ENCODE results near the gene SH3GL3. TPM values are rescaled to one million over a fixed set of nuclear protein-coding genes. Genes with fewer than 3 reads are reported as not detected.

The SH3GL3 gene
- total and polyA plus RNA-seq, 2 of the 8 experiments (the other 6 are each of a cell fraction or from before 2014, with no cell fraction given) = 14.1 to 19.1 TPM

GRCh38 chr15:83424101-83424500 lies 23.0 kb upstream of the SH3GL3 start:
- peaks cover 0 to under 1% (median 0%) of the 10 kb centered on the region in 4 experiments; a peak in 1 of 7 replicates for H3K27me3 ChIP-seq (replicated peaks in 1 of 4; ENCODE audit: control insufficient read depth in 3 of 4, extremely low read depth in 1 of 4, insufficient read depth in 3 of 4, low read length in 3 of 4)
- no peak overlapping the region for H3K4me2 ChIP-seq (ENCODE audit: insufficient read depth in 1 of 2, low read depth in 2 of 2, low read length in 2 of 2)
- no peak overlapping the region for H2BK20ac ChIP-seq (ENCODE audit: low read length)
- no peaks in the 10 kb centered on the region for H3K23me2 ChIP-seq (ENCODE audit: low read depth, low read length)
- H3K4me3 ChIP-seq (ENCODE audit: extremely low read depth in 1 of 4, insufficient read depth in 2 of 4, low read depth in 3 of 4, low read length in 4 of 4) = no peak overlapping the region
- TF ChIP-seq CTBP2 (IDR thresholded peaks at IDR 0.05; ENCODE audit: borderline replicate concordance, insufficient read depth, insufficient read length, low read length) = no peak
- no peak for TF ChIP-seq MAX (IDR thresholded peaks at IDR 0.05)
- no peak for TF ChIP-seq SIN3A (conservative IDR thresholded peaks at IDR 0.05 in 1 of 2, IDR thresholded peaks at IDR 0.05 in 1 of 2; ENCODE audit: low read depth in 1 of 2, low read length in 2 of 2)
- no peak for TF ChIP-seq SP1 (IDR thresholded peaks at IDR 0.05; ENCODE audit: low read depth, low read length)
- TF ChIP-seq CEBPB (IDR thresholded peaks at IDR 0.05; ENCODE audit: low read depth, low read length) = no peak
- no peak for TF ChIP-seq POLR2AphosphoS5 (IDR thresholded peaks at IDR 0.05; ENCODE audit: low read depth, low read length)
- no peak for TF ChIP-seq ATF2 (IDR thresholded peaks at IDR 0.05; ENCODE audit: low read length)
- TF ChIP-seq HDAC2 (IDR thresholded peaks at IDR 0.05; ENCODE audit: borderline replicate concordance in 1 of 2, low read depth in 2 of 2, low read length in 2 of 2) = no peak
- TF ChIP-seq CBX5 (IDR thresholded peaks at IDR 0.05; ENCODE audit: low read depth, low read length) = no peak
- no peak for TF ChIP-seq SRF (IDR thresholded peaks at IDR 0.05; ENCODE audit: low read depth, low read length)
- no peak for TF ChIP-seq RFX5 (IDR thresholded peaks at IDR 0.05; ENCODE audit: borderline replicate concordance, low read depth, low read length)
- no peak for TF ChIP-seq TCF12 (IDR thresholded peaks at IDR 0.05; ENCODE audit: low read depth, low read length)
- TF ChIP-seq BACH1 (IDR thresholded peaks at IDR 0.05; ENCODE audit: low read length) = no peak
- H3K9me3 ChIP-seq (ENCODE audit: insufficient read depth in 2 of 2, low read depth in 1 of 2, low read length in 1 of 2) = no peaks in the 10 kb centered on the region
- H4K8ac ChIP-seq (ENCODE audit: extremely low read depth, insufficient read depth, low read length) = no peak overlapping the region
- H2BK12ac ChIP-seq (ENCODE audit: low read depth, low read length) = no peak overlapping the region
- no peak overlapping the region for H3K56ac ChIP-seq (replicated peaks; ENCODE audit: insufficient read length, low read depth, low read length)
- POLR2A ChIA-PET (ENCODE audit: partially characterized antibody) = no interaction called here
- no peak overlapping the region for H3K18ac ChIP-seq (ENCODE audit: extremely low read depth, low read length)
- DNase-seq (ENCODE audit: low read depth in 1 of 2, low spot score in 2 of 2) (no peak), FAIRE-seq (no peak)
- H2BK120ac ChIP-seq (replicated peaks; ENCODE audit: low read depth, low read length) = no peak overlapping the region
- no peaks in the 10 kb centered on the region for H3K4me1 ChIP-seq (replicated peaks in 1 of 4; ENCODE audit: control insufficient read depth in 3 of 4, insufficient read depth in 4 of 4, low read length in 3 of 4)
- H2BK5ac ChIP-seq (ENCODE audit: low read depth, low read length) = no peak overlapping the region
- H3K4ac ChIP-seq (replicated peaks; ENCODE audit: insufficient read length, low read depth, low read length) = no peak overlapping the region
- no peak overlapping the region for H3K14ac ChIP-seq (ENCODE audit: insufficient read length)
- no peaks in the 10 kb centered on the region for H3K79me1 ChIP-seq (ENCODE audit: low read depth, low read length)
- H3K23ac ChIP-seq (ENCODE audit: insufficient read length) = no peak overlapping the region
- H3K79me2 ChIP-seq (ENCODE audit: control insufficient read depth in 1 of 2, insufficient read depth in 2 of 2, low read length in 2 of 2) = no peaks in the 10 kb centered on the region
- H4K91ac ChIP-seq (replicated peaks; ENCODE audit: insufficient read length, low read length) = no peak overlapping the region
- no peak overlapping the region for H3K9ac ChIP-seq (replicated peaks in 1 of 4; ENCODE audit: extremely low read depth in 1 of 4, low read depth in 3 of 4, low read length in 3 of 4)
- H3K27ac ChIP-seq (ENCODE audit: low read depth, low read length) = no peak overlapping the region
- no peak overlapping the region for H2BK15ac ChIP-seq (ENCODE audit: low read length)
- H4K20me1 ChIP-seq (replicated peaks in 1 of 2; ENCODE audit: control insufficient read depth in 1 of 2, insufficient read depth in 2 of 2, low read length in 2 of 2) = no peaks in the 10 kb centered on the region
- CTCF ChIA-PET (ENCODE audit: partially characterized antibody) = interaction anchor here (2.7 to 3.0 kb wide), 2 partner anchors 11 to 175 kb away, joined by 21 to 23 read pairs; no protein-coding TSS in a partner anchor
- 92% methylated on average over 6 of the region's 6 CpGs; no CpG with 5 or more reads in 1 of the 2 experiments for WGBS, 2 experiments (ENCODE audit: extremely low coverage in 1 of 2, insufficient coverage in 1 of 2, insufficient read length in 1 of 2, insufficient replicate concordance in 2 of 2, low coverage in 1 of 2, low lambda C conversion rate in 2 of 2, missing lambda C conversion rate in 1 of 2)
- no peak overlapping the region for H2AK5ac ChIP-seq (ENCODE audit: low read depth, low read length)
- H3K36me3 ChIP-seq (ENCODE audit: control insufficient read depth in 2 of 4, insufficient read depth in 4 of 4, low read length in 3 of 4) = no peaks in the 10 kb centered on the region; a peak in 1 of 8 replicates
- H2AFZ ChIP-seq (ENCODE audit: low read length) = no peak overlapping the region
- H4K5ac ChIP-seq (ENCODE audit: insufficient read length, low read depth, low read length) = no peak overlapping the region

Measured in H1 (cell line).